Loucy (cell line): ENCODE measurements around the gene NME3.

ENCODE experiments used
- H2AFZ ChIP-seq: fragments of 200-600 bp; sonication (generic); 2 replicates; pipeline ENCODE4 v1.6.0; 2016; ENCODE audit warnings: antibody characterized with exemption, mild to moderate bottlenecking, low read length, moderate library complexity
- H3F3A ChIP-seq: fragments of 200-600 bp; 2 replicates; pipeline ENCODE4 v1.6.0; 2016; ENCODE audit warnings: antibody characterized with exemption, low read depth, mild to moderate bottlenecking
- H3K27me3 ChIP-seq: fragments of 200-600 bp; sonication (generic); 2 replicates; pipeline ENCODE4 v1.6.1; 2014; ENCODE audit warnings: low read length, mild to moderate bottlenecking; ENCODE audit not compliant: insufficient read depth, poor library complexity, severe bottlenecking
- H3K36me3 ChIP-seq: fragments of 200-600 bp; sonication (generic); 2 replicates; pipeline ENCODE4 v1.6.1; 2016; ENCODE audit warnings: low read length; ENCODE audit not compliant: insufficient read depth
- H3K4me1 ChIP-seq: fragments of 200-600 bp; sonication (generic); 2 replicates; pipeline ENCODE4 v1.5.1; 2014; ENCODE audit warnings: low read length, mild to moderate bottlenecking; ENCODE audit not compliant: insufficient read depth, poor library complexity, severe bottlenecking
- H3K4me2 ChIP-seq: fragments of 200-600 bp; sonication (generic); 2 replicates; pipeline ENCODE4 v1.6.0; 2014; ENCODE audit warnings: antibody characterized with exemption, low read length, low read depth, mild to moderate bottlenecking; ENCODE audit not compliant: poor library complexity, severe bottlenecking
- H3K4me3 ChIP-seq: fragments of 200-600 bp; sonication (generic); 2 replicates; pipeline ENCODE4 v1.5.1; 2014; ENCODE audit warnings: low read length, mild to moderate bottlenecking, mixed read lengths; ENCODE audit not compliant: poor library complexity, severe bottlenecking
- H3K79me2 ChIP-seq: fragments of 200-600 bp; sonication (generic); 2 replicates; pipeline ENCODE4 v1.6.1; 2014; ENCODE audit warnings: low read length; ENCODE audit not compliant: insufficient read depth
- H3K9ac ChIP-seq: fragments of 200-600 bp; sonication (generic); 2 replicates; pipeline ENCODE4 v1.6.0; 2014; ENCODE audit warnings: mild to moderate bottlenecking, low read depth, low read length, moderate library complexity; ENCODE audit not compliant: poor library complexity, severe bottlenecking
- H3K9me2 ChIP-seq: fragments of 200-600 bp; sonication (generic); replicated peaks from 2 replicates; pipeline ENCODE4 v1.6.1; 2016; ENCODE audit warnings: low read depth, low read length, mixed read lengths
- H3K9me3 ChIP-seq: fragments of 200-600 bp; sonication (generic); 2 replicates; pipeline ENCODE4 v1.6.1; 2014; ENCODE audit warnings: mild to moderate bottlenecking, antibody characterized with exemption, low read length, low read depth; ENCODE audit not compliant: insufficient read depth
- H4K20me1 ChIP-seq: fragments of 200-600 bp; sonication (generic); 2 replicates; pipeline ENCODE4 v1.6.0; 2014; ENCODE audit warnings: antibody characterized with exemption, low read length, mild to moderate bottlenecking; ENCODE audit not compliant: insufficient read depth, poor library complexity, severe bottlenecking
- EZH2phosphoT487 ChIP-seq: fragments of 200-600 bp; IDR thresholded peaks from 2 replicates; pipeline ENCODE4 v1.6.1; 2018; ENCODE audit warnings: antibody characterized with exemption, mild to moderate bottlenecking, moderate library complexity, borderline replicate concordance
- TF ChIP-seq, protein P1 (sequence below): fragments of 200-600 bp; sonication (generic); conservative IDR thresholded peaks from 2 replicates; pipeline ENCODE4 v1.5.1; 2014; ENCODE audit warnings: mild to moderate bottlenecking, antibody characterized with exemption, low read length

NME3 gene

DNA sequence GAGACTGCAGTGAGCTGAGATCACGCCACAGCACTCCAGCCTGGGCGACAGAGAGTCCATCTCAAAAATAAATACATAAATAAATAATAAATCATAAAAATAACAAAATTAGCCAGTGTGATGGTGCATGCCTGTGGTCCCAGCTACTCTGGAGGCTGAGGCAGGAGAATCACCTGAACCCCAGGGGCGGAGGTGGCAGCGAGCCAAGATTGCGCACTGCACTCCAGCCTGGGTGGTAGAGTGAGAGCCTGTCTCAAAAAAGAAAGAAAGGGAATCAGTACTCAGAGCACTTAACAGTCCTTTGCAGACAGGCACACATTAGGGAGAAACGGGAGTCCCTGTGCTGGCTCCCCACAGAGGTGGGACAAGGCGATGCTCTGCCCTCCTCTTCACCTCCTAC is 40.3 kb downstream of the NME3 start:
- no peaks in the 10 kb centered on the region for H4K20me1 ChIP-seq
- TF ChIP-seq, protein P1, sequence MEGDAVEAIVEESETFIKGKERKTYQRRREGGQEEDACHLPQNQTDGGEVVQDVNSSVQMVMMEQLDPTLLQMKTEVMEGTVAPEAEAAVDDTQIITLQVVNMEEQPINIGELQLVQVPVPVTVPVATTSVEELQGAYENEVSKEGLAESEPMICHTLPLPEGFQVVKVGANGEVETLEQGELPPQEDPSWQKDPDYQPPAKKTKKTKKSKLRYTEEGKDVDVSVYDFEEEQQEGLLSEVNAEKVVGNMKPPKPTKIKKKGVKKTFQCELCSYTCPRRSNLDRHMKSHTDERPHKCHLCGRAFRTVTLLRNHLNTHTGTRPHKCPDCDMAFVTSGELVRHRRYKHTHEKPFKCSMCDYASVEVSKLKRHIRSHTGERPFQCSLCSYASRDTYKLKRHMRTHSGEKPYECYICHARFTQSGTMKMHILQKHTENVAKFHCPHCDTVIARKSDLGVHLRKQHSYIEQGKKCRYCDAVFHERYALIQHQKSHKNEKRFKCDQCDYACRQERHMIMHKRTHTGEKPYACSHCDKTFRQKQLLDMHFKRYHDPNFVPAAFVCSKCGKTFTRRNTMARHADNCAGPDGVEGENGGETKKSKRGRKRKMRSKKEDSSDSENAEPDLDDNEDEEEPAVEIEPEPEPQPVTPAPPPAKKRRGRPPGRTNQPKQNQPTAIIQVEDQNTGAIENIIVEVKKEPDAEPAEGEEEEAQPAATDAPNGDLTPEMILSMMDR: no peak
- no peak for TF ChIP-seq EZH2phosphoT487
- H3K4me3 ChIP-seq: no peak overlapping the region
- peaks cover 2% of the 10 kb centered on the region; the same call in 1 of the 2 replicates for H3K36me3 ChIP-seq
- H3K27me3 ChIP-seq: no peaks in the 10 kb centered on the region
- no peak overlapping the region for H3K9ac ChIP-seq
- H3K4me2 ChIP-seq: no peak overlapping the region
- H3K9me2 ChIP-seq: no peaks in the 10 kb centered on the region
- no peaks in the 10 kb centered on the region for H3K9me3 ChIP-seq
- no peaks in the 10 kb centered on the region for H3K79me2 ChIP-seq
- H2AFZ ChIP-seq: no peak overlapping the region
- no peaks in the 10 kb centered on the region for H3K4me1 ChIP-seq
- H3F3A ChIP-seq: no peaks in the 10 kb centered on the region

DNA sequence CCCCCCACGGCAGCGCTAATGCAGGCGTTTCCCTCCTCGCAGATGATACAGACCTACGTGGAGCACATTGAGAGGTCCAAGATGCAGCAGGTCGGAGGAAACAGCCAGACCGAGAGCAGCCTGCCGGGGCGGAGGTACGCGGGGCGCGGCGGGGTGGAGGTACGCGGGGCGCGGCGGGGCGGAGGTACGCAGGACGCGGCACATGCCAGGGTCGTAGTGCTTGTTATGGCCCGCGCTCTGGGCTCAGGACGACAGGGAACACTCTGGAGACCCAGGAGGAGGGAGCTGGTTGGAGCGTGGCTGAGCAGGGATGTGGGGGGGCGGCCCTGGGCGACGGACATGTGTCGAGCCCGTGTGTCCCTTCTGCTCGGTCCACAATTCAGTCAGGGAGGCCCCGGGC is 41.9 kb downstream of the NME3 start:
- H4K20me1 ChIP-seq: no peaks in the 10 kb centered on the region
- H3K4me3 ChIP-seq: no peak overlapping the region
- H2AFZ ChIP-seq: no peak overlapping the region
- peaks cover 4% of the 10 kb centered on the region; the same call in 1 of the 2 replicates for H3K36me3 ChIP-seq
- H3K9me3 ChIP-seq: no peaks in the 10 kb centered on the region
- TF ChIP-seq, protein P1: no peak
- TF ChIP-seq EZH2phosphoT487: no peak
- H3F3A ChIP-seq: no peaks in the 10 kb centered on the region
- H3K79me2 ChIP-seq: no peaks in the 10 kb centered on the region
- no peak overlapping the region for H3K4me2 ChIP-seq
- H3K9ac ChIP-seq: no peak overlapping the region
- no peaks in the 10 kb centered on the region for H3K4me1 ChIP-seq
- no peaks in the 10 kb centered on the region for H3K27me3 ChIP-seq
- no peaks in the 10 kb centered on the region for H3K9me2 ChIP-seq

DNA sequence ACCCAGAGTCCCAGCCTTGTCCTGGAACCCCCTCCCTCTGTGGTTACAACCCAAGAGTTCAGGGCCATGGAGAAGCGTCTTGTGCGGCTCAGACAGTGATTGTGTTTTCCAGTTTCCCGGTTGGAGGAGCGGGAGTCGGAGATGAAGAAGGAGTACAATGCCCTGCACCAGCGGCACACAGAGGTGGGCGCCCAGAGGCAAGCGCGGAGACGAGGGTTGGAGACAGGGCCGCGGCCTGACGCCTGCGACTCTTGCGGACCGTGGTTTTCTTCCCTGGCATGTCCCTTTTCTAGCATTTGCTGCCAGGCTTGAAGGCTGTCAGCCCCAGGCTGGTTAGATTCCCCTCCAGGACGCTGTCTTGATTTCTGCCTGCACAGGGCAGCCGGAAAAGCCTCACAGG is 42.3 kb downstream of the NME3 start:
- no peaks in the 10 kb centered on the region for H3K4me1 ChIP-seq
- H3K9ac ChIP-seq: no peak overlapping the region
- H3K79me2 ChIP-seq: no peaks in the 10 kb centered on the region
- no peaks in the 10 kb centered on the region for H3K9me2 ChIP-seq
- no peaks in the 10 kb centered on the region for H3K9me3 ChIP-seq
- H2AFZ ChIP-seq: no peak overlapping the region
- no peaks in the 10 kb centered on the region for H4K20me1 ChIP-seq
- no peaks in the 10 kb centered on the region for H3K27me3 ChIP-seq
- TF ChIP-seq EZH2phosphoT487: no peak
- TF ChIP-seq, protein P1: no peak
- H3K4me3 ChIP-seq: no peak overlapping the region
- no peak overlapping the region for H3K4me2 ChIP-seq
- peaks cover 4% of the 10 kb centered on the region; the same call in 1 of the 2 replicates for H3K36me3 ChIP-seq
- H3F3A ChIP-seq: no peaks in the 10 kb centered on the region
